ENCODE data around the gene NRXN2. TPM values are rescaled to one million over a fixed set of nuclear protein-coding genes. Genes with fewer than 3 reads are reported as not detected.

The NRXN2 gene
- total RNA-seq, 1 donor from 2014 or later: 10.0 TPM

DNA sequence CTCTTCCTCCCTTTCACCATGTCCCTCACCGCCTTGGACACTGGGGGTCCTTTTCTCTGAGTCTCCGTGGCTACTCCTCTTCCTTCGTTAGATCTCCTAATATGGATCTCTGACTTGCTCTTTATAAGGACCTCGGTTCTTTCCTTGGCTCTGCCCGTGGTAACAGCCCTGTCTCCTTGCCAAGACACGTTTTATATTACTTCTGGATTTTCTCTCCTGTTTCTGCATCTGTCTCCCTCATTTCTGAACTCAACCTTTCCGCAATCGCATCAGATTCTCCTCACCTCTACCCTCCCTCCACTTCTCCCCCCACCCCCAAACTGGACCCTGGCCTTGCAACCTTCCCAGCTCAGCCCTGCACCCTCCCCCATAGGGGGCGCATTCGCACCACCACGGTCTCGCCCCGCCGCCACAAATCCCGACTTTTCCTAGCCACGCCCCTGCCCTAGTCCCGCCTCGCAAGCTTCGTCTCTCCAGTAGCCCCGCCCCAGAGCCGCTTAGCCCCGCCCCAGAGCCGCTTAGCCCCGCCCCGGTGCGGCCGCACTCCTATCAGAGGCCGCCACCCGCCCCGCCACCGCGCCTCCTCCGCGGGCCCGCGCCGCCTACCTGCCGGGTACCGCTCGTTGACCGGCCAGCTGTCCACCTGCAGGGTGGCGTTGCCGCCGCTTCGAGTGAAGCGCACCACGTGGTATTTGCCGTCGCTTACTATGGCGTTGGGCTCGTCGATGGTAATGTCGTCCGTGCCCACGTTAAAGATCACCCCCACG is 93.0 kb downstream of the NRXN2 start:
- H3K4me3 Mint-ChIP-seq: no peak overlapping the region
- H3K9me3 Mint-ChIP-seq: no peaks in the 10 kb centered on the region
- H3K27me3 Mint-ChIP-seq (ENCODE audit: low read depth): peaks cover 11% of the 10 kb centered on the region
- TF ChIP-seq, protein P1, sequence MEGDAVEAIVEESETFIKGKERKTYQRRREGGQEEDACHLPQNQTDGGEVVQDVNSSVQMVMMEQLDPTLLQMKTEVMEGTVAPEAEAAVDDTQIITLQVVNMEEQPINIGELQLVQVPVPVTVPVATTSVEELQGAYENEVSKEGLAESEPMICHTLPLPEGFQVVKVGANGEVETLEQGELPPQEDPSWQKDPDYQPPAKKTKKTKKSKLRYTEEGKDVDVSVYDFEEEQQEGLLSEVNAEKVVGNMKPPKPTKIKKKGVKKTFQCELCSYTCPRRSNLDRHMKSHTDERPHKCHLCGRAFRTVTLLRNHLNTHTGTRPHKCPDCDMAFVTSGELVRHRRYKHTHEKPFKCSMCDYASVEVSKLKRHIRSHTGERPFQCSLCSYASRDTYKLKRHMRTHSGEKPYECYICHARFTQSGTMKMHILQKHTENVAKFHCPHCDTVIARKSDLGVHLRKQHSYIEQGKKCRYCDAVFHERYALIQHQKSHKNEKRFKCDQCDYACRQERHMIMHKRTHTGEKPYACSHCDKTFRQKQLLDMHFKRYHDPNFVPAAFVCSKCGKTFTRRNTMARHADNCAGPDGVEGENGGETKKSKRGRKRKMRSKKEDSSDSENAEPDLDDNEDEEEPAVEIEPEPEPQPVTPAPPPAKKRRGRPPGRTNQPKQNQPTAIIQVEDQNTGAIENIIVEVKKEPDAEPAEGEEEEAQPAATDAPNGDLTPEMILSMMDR (conservative IDR thresholded peaks at IDR 0.05): no peak
- no peak for DNase-seq (ENCODE audit: low read depth, low spot score)
- no peak overlapping the region for H3K27ac Mint-ChIP-seq (ENCODE audit: unreplicated experiment)
- no peaks in the 10 kb centered on the region for H3K36me3 Mint-ChIP-seq (ENCODE audit: low read depth)
- H3K4me1 Mint-ChIP-seq: peaks cover 8% of the 10 kb centered on the region

- DNase-seq (ENCODE audit: low read depth, low spot score): no peak
- Mint-ChIP-seq H3K27me3 (ENCODE audit: low read depth) (peaks cover 8% of the 10 kb centered on the region), H3K9me3 (no peaks in the 10 kb centered on the region), H3K27ac (ENCODE audit: unreplicated experiment) (no peak overlapping the region), H3K36me3 (ENCODE audit: low read depth) (no peaks in the 10 kb centered on the region), H3K4me3 (no peak overlapping the region), H3K4me1 (peaks cover 5% of the 10 kb centered on the region)
- TF ChIP-seq, protein P1 (conservative IDR thresholded peaks at IDR 0.05): no peak
These were observed 93.9 kb downstream of the NRXN2 start for GRCh38 chr11:64629103-64629502.

DNA sequence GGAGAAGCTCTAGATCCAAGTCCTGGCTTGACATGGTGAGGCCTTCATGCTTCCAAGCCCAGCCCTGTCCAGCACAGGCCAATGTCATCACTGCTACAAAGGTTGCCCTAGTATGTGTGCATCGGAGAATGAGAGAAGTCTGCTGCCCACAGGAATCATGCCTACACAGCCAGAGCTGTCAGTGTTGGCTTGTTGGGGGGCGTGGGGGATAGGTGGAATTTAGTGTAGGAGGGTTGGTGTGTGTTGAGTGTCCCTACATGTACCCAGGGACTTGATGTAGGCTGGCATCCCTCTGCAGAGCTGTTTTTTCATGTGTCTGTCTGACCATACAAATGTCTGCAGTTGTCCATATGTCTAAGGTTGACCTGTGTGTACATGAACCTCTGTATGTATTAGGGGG is 94.4 kb downstream of the NRXN2 start:
- Mint-ChIP-seq H3K27me3 (ENCODE audit: low read depth) (peaks cover 8% of the 10 kb centered on the region), H3K36me3 (ENCODE audit: low read depth) (no peaks in the 10 kb centered on the region), H3K9me3 (no peaks in the 10 kb centered on the region), H3K4me1 (peaks cover 5% of the 10 kb centered on the region), H3K27ac (ENCODE audit: unreplicated experiment) (no peak overlapping the region), H3K4me3 (no peak overlapping the region)
- TF ChIP-seq, protein P1 (conservative IDR thresholded peaks at IDR 0.05): no peak
- no peak for DNase-seq (ENCODE audit: low read depth, low spot score)

DNA sequence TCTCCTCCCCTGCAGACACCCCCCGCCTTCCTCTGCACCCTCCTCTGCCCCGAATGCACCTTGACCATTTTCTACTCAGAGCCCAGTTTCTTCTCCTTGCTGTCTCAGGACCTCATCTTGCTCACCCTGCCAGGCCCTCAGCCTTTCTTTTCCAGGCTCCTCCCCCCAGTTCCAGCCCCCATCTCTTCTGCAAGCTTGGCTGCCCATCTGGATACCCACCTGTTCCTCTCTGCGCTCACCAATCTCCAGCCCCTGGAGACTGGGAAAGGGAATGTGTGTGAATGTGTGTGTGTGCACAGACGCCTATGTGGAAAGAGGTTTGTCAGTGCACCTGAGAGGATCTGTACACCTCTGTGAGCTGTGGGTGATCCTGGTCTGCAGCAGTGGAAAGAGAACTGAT is 95.6 kb downstream of the NRXN2 start:
- Mint-ChIP-seq H3K27ac (ENCODE audit: unreplicated experiment) (no peak overlapping the region), H3K4me1 (peaks cover 5% of the 10 kb centered on the region), H3K36me3 (ENCODE audit: low read depth) (no peaks in the 10 kb centered on the region), H3K27me3 (ENCODE audit: low read depth) (peaks cover 8% of the 10 kb centered on the region), H3K4me3 (no peak overlapping the region), H3K9me3 (no peaks in the 10 kb centered on the region)
- TF ChIP-seq, protein P1 (conservative IDR thresholded peaks at IDR 0.05): no peak
- DNase-seq (ENCODE audit: low read depth, low spot score): no peak

GRCh38 chr11:64626637-64627036 is 96.4 kb downstream of the NRXN2 start:
- Mint-ChIP-seq H3K36me3 (ENCODE audit: low read depth) (no peaks in the 10 kb centered on the region), H3K4me1 (peaks cover 9% of the 10 kb centered on the region), H3K9me3 (no peaks in the 10 kb centered on the region), H3K27ac (ENCODE audit: unreplicated experiment) (peak overlapping the region; percentile 78), H3K27me3 (ENCODE audit: low read depth) (peaks cover 6% of the 10 kb centered on the region), H3K4me3 (no peak overlapping the region)
- TF ChIP-seq, protein P1 (conservative IDR thresholded peaks at IDR 0.05): no peak
- DNase-seq (ENCODE audit: low read depth, low spot score): no peak
